ENCODE measurements around the gene ZNF335. TPM values are rescaled to one million over a fixed set of nuclear protein-coding genes. Genes with fewer than 3 reads are reported as not detected.
A peak's percentile ranks its signal among the peaks of the same experiment; 100 is the strongest.
"Not testable (repeated sequence)": the region's sequence is repeated elsewhere in the genome, so short reads cannot be mapped to it uniquely, and the experiment has no call there.

Gene ZNF335
- total and polyA plus RNA-seq, 11 donors: 5.6 to 14.9 (median 7.5) TPM

GRCh38 chr20:45904583-45905504 is 67.2 kb downstream of the ZNF335 start:
- 84 to 89% (median 87%) methylated on average over 14 to 16 of the region's 16 CpGs for WGBS, 4 donors

GRCh38 chr20:45902199-45902701 is 69.8 kb downstream of the ZNF335 start:
- WGBS, 4 donors: 89 to 92% (median 91%) methylated on average over 10 to 14 of the region's 14 CpGs
- TF ChIP-seq POLR2A (IDR thresholded peaks at IDR 0.05) (no peak), CTCF (IDR thresholded peaks at IDR 0.05) (no peak)
- no peaks in the 10 kb centered on the region for H3K9me3 ChIP-seq
- ATAC-seq (peak in 2 of 4 donors; percentile 12 to 18), DNase-seq (no peak)
- peaks cover 0 to 94% (median 79%) of the 10 kb centered on the region in 9 donors for H3K36me3 ChIP-seq
- H3K4me3 ChIP-seq: no peak overlapping the region
- no peaks in the 10 kb centered on the region for H3K4me1 ChIP-seq
- intact Hi-C loops (cut with DNase I): no loop called here
- no peak overlapping the region for H3K27ac ChIP-seq
- H3K27me3 ChIP-seq: no peaks in the 10 kb centered on the region

More at GRCh38 chr20:45904583-45905504, 67.2 kb downstream of the ZNF335 start:
- H3K4me3 ChIP-seq: no peak overlapping the region
- DNase-seq (peak in 1 of 5 donors; percentile 15), ATAC-seq (peak in 1 of 4 donors; percentile 12)
- peaks cover 0 to 6% (median 0%) of the 10 kb centered on the region in 12 donors for H3K4me1 ChIP-seq
- TF ChIP-seq POLR2A (IDR thresholded peaks at IDR 0.05) (no peak), CTCF (IDR thresholded peaks at IDR 0.05) (no peak)
- intact Hi-C loops (cut with DNase I): no loop called here
- peaks cover 0 to 84% (median 55%) of the 10 kb centered on the region in 9 donors for H3K36me3 ChIP-seq
- no peak overlapping the region for H3K27ac ChIP-seq
- no peaks in the 10 kb centered on the region for H3K9me3 ChIP-seq
- H3K27me3 ChIP-seq: no peaks in the 10 kb centered on the region

GRCh38 chr20:45901332-45901731 is 70.7 kb downstream of the ZNF335 start:
- ATAC-seq; H3K9me3 ChIP-seq; intact Hi-C loops (cut with DNase I); H3K27me3 ChIP-seq; H3K4me3 ChIP-seq; H3K27ac ChIP-seq; H3K4me1 ChIP-seq; DNase-seq: not testable (repeated sequence)
- peaks cover 0 to 97% (median 85%) of the 10 kb centered on the region in 9 donors for H3K36me3 ChIP-seq
- 87 to 97% (median 95%) methylated on average over 6 of the region's 6 CpGs for WGBS, 4 donors

GRCh38 chr20:45899046-45899835 is 72.8 kb downstream of the ZNF335 start:
- H3K9me3 ChIP-seq: no peaks in the 10 kb centered on the region
- DNase-seq (peak in 1 of 5 donors; percentile 7), ATAC-seq (peak in 1 of 4 donors; percentile 7)
- no peak for TF ChIP-seq CTCF (IDR thresholded peaks at IDR 0.05)
- TF ChIP-seq POLR2A (IDR thresholded peaks at IDR 0.05): no peak
- no peak overlapping the region for H3K27ac ChIP-seq
- no peak overlapping the region for H3K4me3 ChIP-seq
- intact Hi-C loops (cut with DNase I): loop anchor here in 1 of 10 donors (10.0 kb wide), 1 partner anchor 66 kb away; no protein-coding TSS in a partner anchor
- WGBS, 4 donors: 87 to 94% (median 92%) methylated on average over 13 of the region's 13 CpGs
- H3K4me1 ChIP-seq: no peaks in the 10 kb centered on the region
- peaks cover 0 to 98% (median 89%) of the 10 kb centered on the region in 9 donors for H3K36me3 ChIP-seq
- no peaks in the 10 kb centered on the region for H3K27me3 ChIP-seq

Other genes starting within 250 kb of the ZNF335 start
- not detected for gene SPINT4, start 249.9 kb downstream of the ZNF335 start, total RNA-seq
- gene SPINT4, start 249.9 kb downstream of the ZNF335 start, polyA plus RNA-seq: not detected
- 1 to 10 TPM in 4 of 9 donors, under 1 TPM in 1, not detected in 4; 0.86 to 2.4 (median 1.4) TPM for gene WFDC3, start 180.3 kb downstream of the ZNF335 start, total RNA-seq
- under 1 TPM in 1 of 2 donors, not detected in 1; 0.72 TPM for gene WFDC3, start 180.3 kb downstream of the ZNF335 start, polyA plus RNA-seq
- 10 to 100 TPM; 10.1 to 24.9 (median 21.3) TPM for gene DNTTIP1, start 180.2 kb downstream of the ZNF335 start, total RNA-seq
- 10 to 100 TPM; 25.0 to 31.5 TPM for gene DNTTIP1, start 180.2 kb downstream of the ZNF335 start, polyA plus RNA-seq
- 10 to 100 TPM in 1 of 9 donors, 1 to 10 TPM in 3, under 1 TPM in 1, not detected in 4; 0.32 to 16.9 (median 1.7) TPM for gene UBE2C, start 159.6 kb downstream of the ZNF335 start, total RNA-seq
- under 1 TPM in 1 of 2 donors, not detected in 1; 0.79 TPM for gene UBE2C, start 159.6 kb downstream of the ZNF335 start, polyA plus RNA-seq
- gene TNNC2, start 144.9 kb downstream of the ZNF335 start, total RNA-seq: not detected
- under 1 TPM; 0.14 to 0.30 TPM for gene TNNC2, start 144.9 kb downstream of the ZNF335 start, polyA plus RNA-seq
- 10 to 100 TPM; 14.1 to 45.6 (median 21.4) TPM for gene SNX21, start 138.4 kb downstream of the ZNF335 start, total RNA-seq
- gene SNX21, start 138.4 kb downstream of the ZNF335 start, polyA plus RNA-seq: 10 to 100 TPM; 13.7 to 18.6 TPM
- 10 to 100 TPM; 22.5 to 57.8 (median 31.4) TPM for gene ACOT8, start 114.8 kb downstream of the ZNF335 start, total RNA-seq
- 10 to 100 TPM; 34.2 to 44.6 TPM for gene ACOT8, start 114.8 kb downstream of the ZNF335 start, polyA plus RNA-seq
- gene ZSWIM3, start 114.6 kb downstream of the ZNF335 start, total RNA-seq: 1 to 10 TPM; 1.9 to 3.1 (median 2.4) TPM
- 1 to 10 TPM; 1.3 to 1.6 TPM for gene ZSWIM3, start 114.6 kb downstream of the ZNF335 start, polyA plus RNA-seq
- gene ZSWIM1, start 91.0 kb downstream of the ZNF335 start, total RNA-seq: 10 to 100 TPM in 6 of 9 donors, 1 to 10 TPM in 3; 8.2 to 16.3 (median 10.6) TPM
- gene ZSWIM1, start 91.0 kb downstream of the ZNF335 start, polyA plus RNA-seq: 1 to 10 TPM; 3.9 to 7.2 TPM
- gene SPATA25, start 84.6 kb downstream of the ZNF335 start, total RNA-seq: 1 to 10 TPM in 7 of 9 donors, not detected in 2; 1.1 to 4.0 (median 1.8) TPM
- gene SPATA25, start 84.6 kb downstream of the ZNF335 start, polyA plus RNA-seq: 1 to 10 TPM in 1 of 2 donors, under 1 TPM in 1; 0.58 to 2.7 TPM
- 10 to 100 TPM in 5 of 9 donors, 1 to 10 TPM in 4; 3.5 to 14.8 (median 10.8) TPM for gene NEURL2, start 81.0 kb downstream of the ZNF335 start, total RNA-seq
- 1 to 10 TPM; 3.0 to 8.4 TPM for gene NEURL2, start 81.0 kb downstream of the ZNF335 start, polyA plus RNA-seq
- gene CTSA, start 80.9 kb downstream of the ZNF335 start, total RNA-seq: 100 to 1,000 TPM in 7 of 9 donors, 10 to 100 TPM in 2; 62.5 to 214 (median 129) TPM
- gene CTSA, start 80.9 kb downstream of the ZNF335 start, polyA plus RNA-seq: 10 to 100 TPM; 77.7 to 92.5 TPM
- gene PLTP, start 60.0 kb downstream of the ZNF335 start, total RNA-seq: 100 to 1,000 TPM in 3 of 9 donors, 10 to 100 TPM in 6; 19.8 to 367 (median 81.1) TPM
- gene PLTP, start 60.0 kb downstream of the ZNF335 start, polyA plus RNA-seq: 10 to 100 TPM; 21.5 to 33.2 TPM
- 10 to 100 TPM; 22.2 to 40.2 (median 28.2) TPM for gene PCIF1, start 37.5 kb downstream of the ZNF335 start, total RNA-seq
- gene PCIF1, start 37.5 kb downstream of the ZNF335 start, polyA plus RNA-seq: 10 to 100 TPM; 17.5 to 31.1 TPM
- gene MMP9, start 36.7 kb upstream of the ZNF335 start, total RNA-seq: 10 to 100 TPM in 1 of 9 donors, 1 to 10 TPM in 5, under 1 TPM in 3; 0.35 to 15.8 (median 1.1) TPM
- under 1 TPM; 0.19 to 0.49 TPM for gene MMP9, start 36.7 kb upstream of the ZNF335 start, polyA plus RNA-seq
- 1 to 10 TPM in 2 of 9 donors, under 1 TPM in 1, not detected in 6; 0.73 to 1.7 (median 1.2) TPM for gene SLC12A5, start 57.0 kb upstream of the ZNF335 start, total RNA-seq
- not detected for gene SLC12A5, start 57.0 kb upstream of the ZNF335 start, polyA plus RNA-seq
- 10 to 100 TPM in 7 of 9 donors, 1 to 10 TPM in 2; 9.5 to 17.4 (median 12.5) TPM for gene NCOA5, start 117.8 kb upstream of the ZNF335 start, total RNA-seq
- gene NCOA5, start 117.8 kb upstream of the ZNF335 start, polyA plus RNA-seq: 10 to 100 TPM in 1 of 2 donors, 1 to 10 TPM in 1; 5.7 to 11.9 TPM
- 10 to 100 TPM in 2 of 9 donors, 1 to 10 TPM in 7; 3.5 to 38.3 (median 5.7) TPM for gene CD40, start 146.1 kb upstream of the ZNF335 start, total RNA-seq
- gene CD40, start 146.1 kb upstream of the ZNF335 start, polyA plus RNA-seq: 1 to 10 TPM; 4.7 to 5.5 TPM